Retinal pigment epithelial cell (primary cell): ENCODE measurements around the gene ARID1B.
A peak's percentile ranks its signal among the peaks of the same experiment; 100 is the strongest.

Experiments
- DNase-seq: peaks from one replicate; pipeline ENCODE4 v3.0.0-alpha.2; 2010; ENCODE audit warnings: low read depth
- H3K4me3 ChIP-seq: 2 replicates; pipeline ENCODE4 v1.5.1; 2011; ENCODE audit warnings: mild to moderate bottlenecking, low read length, control low read depth, moderate library complexity
- CTCF ChIP-seq: conservative IDR thresholded peaks from 2 replicates; pipeline ENCODE4 v1.5.1; 2011; ENCODE audit warnings: low read depth, low read length, control low read depth, inconsistent platforms

The ARID1B gene

GRCh38 chr6:157005940-157006339, 228.8 kb downstream of the ARID1B start:
- no peak for DNase-seq
- no peak for TF ChIP-seq CTCF
- no peak overlapping the region for H3K4me3 ChIP-seq

GRCh38 chr6:157008568-157008967, 231.4 kb downstream of the ARID1B start:
- no peak overlapping the region for H3K4me3 ChIP-seq
- DNase-seq, result no peak
- no peak for TF ChIP-seq CTCF

- no peak overlapping the region for H3K4me3 ChIP-seq
- no peak for TF ChIP-seq CTCF
- DNase-seq, result no peak
Measured at GRCh38 chr6:157012355-157012754, 235.2 kb downstream of the ARID1B start.

- no peak for DNase-seq
- no peak for TF ChIP-seq CTCF
- H3K4me3 ChIP-seq, result peak overlapping the region; percentile 1
Measured at GRCh38 chr6:157013649-157014304, 236.6 kb downstream of the ARID1B start.

DNA sequence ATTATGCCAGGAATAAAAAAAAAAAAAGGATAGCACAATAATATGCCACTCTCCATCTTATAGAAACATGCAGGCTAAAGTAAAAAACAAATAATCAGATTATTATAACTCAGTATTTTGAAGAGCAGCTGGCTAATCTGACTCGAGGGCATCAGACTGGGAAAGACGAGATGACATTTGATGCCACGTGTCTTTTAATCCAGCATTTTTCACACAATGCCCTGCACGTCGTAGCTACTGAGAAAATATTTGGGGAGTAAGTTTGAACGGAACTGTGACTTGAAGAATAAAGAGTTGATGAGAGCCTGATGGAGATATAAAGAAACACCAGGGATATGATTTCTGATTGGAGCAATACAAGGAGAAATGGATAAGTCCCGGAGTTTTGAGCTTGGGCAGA, 237.7 kb downstream of the ARID1B start:
- no peak for DNase-seq
- no peak overlapping the region for H3K4me3 ChIP-seq
- TF ChIP-seq CTCF, result no peak

DNA sequence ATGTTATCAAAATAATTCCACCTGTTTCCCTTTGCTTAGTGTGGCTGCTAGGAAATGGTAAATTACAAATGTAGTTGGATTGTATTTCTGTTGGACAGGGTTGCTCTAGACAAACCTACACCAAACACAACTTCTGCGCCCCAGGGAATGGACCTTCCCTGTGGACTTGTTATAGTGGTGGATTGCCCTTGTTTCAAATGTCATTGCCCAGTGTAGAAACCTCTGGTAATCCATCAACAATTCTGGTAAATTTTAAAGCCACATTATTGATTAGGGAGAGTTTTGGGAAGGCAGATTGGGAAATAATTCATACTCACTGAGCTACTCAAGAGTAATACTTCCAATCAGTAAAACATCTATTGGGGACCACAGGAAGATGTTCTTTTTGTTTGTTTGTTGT, 239.8 kb downstream of the ARID1B start:
- no peak overlapping the region for H3K4me3 ChIP-seq
- no peak for TF ChIP-seq CTCF

GRCh38 chr6:157017861-157018260, 240.7 kb downstream of the ARID1B start:
- no peak for DNase-seq
- H3K4me3 ChIP-seq, result no peak overlapping the region
- no peak for TF ChIP-seq CTCF

More for the DNA sequence above, 239.8 kb downstream of the ARID1B start:
- no peak for DNase-seq
